Psoas muscle (tissue), 8 donors: Measurements from ENCODE around the gene VSTM4. TPM values are rescaled to one million over a fixed set of nuclear protein-coding genes. Genes with fewer than 3 reads are reported as not detected.

Experiments used
- ATAC-seq, 4 donors: fragments of 200-7000 bp; cut with Tn5 transposase; one replicate each; pipeline ENCODE4 v1.9.1; 2020; ENCODE audit warnings: moderate library complexity in 3 of 4, mild to moderate bottlenecking in 2 of 4
- DNase-seq, 2 donors: peaks; one replicate each; pipeline ENCODE4 v3.0.0-alpha.2; 2020
- H3K27ac ChIP-seq: fragments of 200-600 bp; one replicate; pipeline ENCODE4 v1.8.0; 2022
- H3K27me3 ChIP-seq, 3 donors: fragments of 200-600 bp in 1 of 3; one replicate each; pipeline versions ENCODE4 v1.6.1 to v1.8.0; 2013 to 2022; ENCODE audit warnings: low read length in 2 of 3, mild to moderate bottlenecking in 2 of 3, moderate library complexity in 1 of 3; ENCODE audit not compliant: insufficient read depth in 3 of 3
- H3K36me3 ChIP-seq, 2 donors: fragments of 200-600 bp in 1 of 2; one replicate each; pipeline versions ENCODE4 v1.6.1 to v1.8.0; 2013 to 2022; ENCODE audit warnings: low read depth in 1 of 2, mild to moderate bottlenecking in 1 of 2, moderate library complexity in 1 of 2; ENCODE audit not compliant: insufficient read depth in 1 of 2
- H3K4me1 ChIP-seq: fragments of 200-600 bp; one replicate; pipeline ENCODE4 v1.8.0; 2022
- H3K4me3 ChIP-seq: fragments of 200-600 bp; one replicate; pipeline ENCODE4 v1.8.0; 2022; ENCODE audit warnings: mild to moderate bottlenecking
- H3K9me3 ChIP-seq: fragments of 200-600 bp; one replicate; pipeline ENCODE4 v1.8.0; 2022
- CTCF ChIP-seq: fragments of 200-600 bp; IDR thresholded peaks from one replicate; pipeline ENCODE4 v1.8.0; 2022; ENCODE audit warnings: antibody characterized with exemption
- WGBS, 3 donors: extraction: QIAGEN DNeasy Blood & Tissue Kit; methylation state at CpG; one replicate each; pipeline versions ENCODE4 v1.1.6 to v1.1.7; 2013; 5-methylcytosine and 5-hydroxymethylcytosine counted together
- intact Hi-C, 2 donors: fragments of 100-400 bp; cut with DNase I; formaldehyde crosslinking; loops; one replicate each; pipeline versions ENCODE4 v1.11.0 to v1.14.2; 2022
- polyA plus RNA-seq, 3 donors: library from polyadenylated mRNA; stranded (reverse); fragments of 200-250 nt; gene quantifications; one replicate each; pipeline ENCODE4 v1.2.3, GENCODE V29; 2013
- total RNA-seq, 4 donors: library from RNA; stranded (reverse); fragmentation: NEBNext Ultra II Directional in 2 of 4; extraction: Animal tissue kit (Norgen Biotek cat#: 25700) in 2 of 4; gene quantifications; one replicate each; pipeline versions ENCODE4 v1.2.1 to v1.2.4, GENCODE V29; 2021 to 2023
- donor health status: healthy with polysubstance abuse.
- donor health status: DM: no; HTN: no; CAD: no; lungs with moderate emphysema.
- donor health status: Bipolar disorder and iron deficiency.
- donor health status: healthy.
- donor health status: DM: yes; HTN: yes; CAD: no.
- donor health status: DM: no; HTN: no; CAD: no.
- donor health status: DM: no; HTN: no; CAD: no.
- donor health status: DM: yes; HTN: yes; CAD: no.

Gene VSTM4
- total and polyA plus RNA-seq, 7 donors = 1.0 to 4.4 (median 1.8) TPM

DNA sequence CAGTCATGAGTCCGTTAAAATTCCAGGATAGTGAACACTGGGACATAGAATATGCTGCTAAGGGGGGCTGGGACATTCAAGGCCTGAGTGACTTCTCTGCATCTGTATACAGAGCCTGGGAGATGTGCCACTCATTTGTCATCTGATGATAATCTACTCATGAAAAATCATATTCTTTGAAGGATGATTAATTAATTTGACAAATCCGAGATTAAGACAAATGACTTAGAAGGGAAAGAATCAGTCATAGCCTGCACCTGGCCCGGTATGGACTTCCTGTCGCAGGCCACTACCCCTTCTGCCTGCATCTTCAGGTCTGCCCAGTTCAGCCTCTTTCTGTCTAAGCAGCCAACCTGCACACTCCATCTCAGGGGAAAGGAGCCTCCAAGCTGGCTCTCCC, 37.3 kb upstream of the VSTM4 start:
- H3K4me1 ChIP-seq = no peaks in the 10 kb centered on the region
- H3K27ac ChIP-seq = no peak overlapping the region
- DNase-seq (no peak), ATAC-seq (no peak)
- no peaks in the 10 kb centered on the region for H3K36me3 ChIP-seq
- no peaks in the 10 kb centered on the region for H3K27me3 ChIP-seq
- no peak for TF ChIP-seq CTCF
- intact Hi-C loops = no loop called here
- H3K9me3 ChIP-seq = no peaks in the 10 kb centered on the region
- WGBS, 3 donors = 86 to 89% (median 88%) methylated on average over 4 of the region's 4 CpGs
- no peak overlapping the region for H3K4me3 ChIP-seq

DNA sequence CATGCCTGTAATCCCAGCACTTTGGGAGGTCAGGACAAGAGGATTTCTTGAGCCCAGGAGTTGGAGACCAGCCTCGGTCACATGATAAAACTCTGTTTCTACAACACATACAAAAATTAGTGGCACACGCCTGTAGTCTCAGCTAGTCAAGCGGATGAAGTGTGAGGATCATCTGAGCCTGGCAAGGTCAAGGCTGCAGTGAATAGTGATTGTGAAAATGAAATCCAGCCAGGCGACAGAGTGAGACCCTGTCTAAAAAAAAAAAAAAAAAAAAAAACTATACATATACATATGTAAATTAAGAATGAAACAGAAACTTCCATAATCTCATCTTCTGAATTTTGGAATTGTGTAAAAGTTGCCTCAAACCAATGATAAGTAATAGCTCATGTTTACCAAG, 36.7 kb upstream of the VSTM4 start:
- intact Hi-C loops = no loop called here
- no peak for ATAC-seq
- Histone ChIP-seq H3K27me3 (no peaks in the 10 kb centered on the region), H3K36me3 (no peaks in the 10 kb centered on the region), H3K9me3 (no peaks in the 10 kb centered on the region), H3K4me1 (no peaks in the 10 kb centered on the region), H3K27ac (no peak overlapping the region), H3K4me3 (no peak overlapping the region)
- 94 to 98% (median 97%) methylated on average over 4 of the region's 4 CpGs for WGBS, 3 donors
- TF ChIP-seq CTCF = no peak
- no peak for DNase-seq

- intact Hi-C loops = no loop called here
- no peak overlapping the region for H3K27ac ChIP-seq
- no peak for ATAC-seq
- H3K4me1 ChIP-seq = no peaks in the 10 kb centered on the region
- H3K4me3 ChIP-seq = no peak overlapping the region
- H3K9me3 ChIP-seq = no peaks in the 10 kb centered on the region
- no peak for TF ChIP-seq CTCF
- no peaks in the 10 kb centered on the region for H3K36me3 ChIP-seq
- no peak for DNase-seq
- H3K27me3 ChIP-seq = no peaks in the 10 kb centered on the region
- WGBS, 3 donors = 84 to 94% (median 88%) methylated on average over 1 of the region's 1 CpG
These were observed 36.2 kb upstream of the VSTM4 start for GRCh38 chr10:49151481-49151880.

DNA sequence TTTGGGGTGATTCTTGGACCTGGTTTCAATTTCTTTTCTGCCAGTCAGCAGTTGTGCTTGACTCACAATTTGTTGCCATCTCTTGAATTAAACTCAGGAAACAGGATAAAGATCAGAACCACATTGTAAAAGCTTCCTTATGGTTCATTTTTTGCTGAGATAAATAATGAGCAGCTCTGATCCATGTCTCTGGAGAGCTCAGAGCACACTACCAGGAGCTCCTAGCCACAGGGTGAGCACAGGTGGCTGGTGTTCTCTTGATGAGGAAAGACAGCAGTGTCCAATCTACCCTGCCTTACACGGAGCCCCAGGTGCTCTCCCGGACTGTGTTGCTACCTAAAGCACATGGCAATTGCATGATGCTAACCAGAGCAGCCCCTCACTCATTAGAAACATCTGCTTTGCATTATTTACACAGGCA, 35.7 kb upstream of the VSTM4 start:
- Histone ChIP-seq H3K4me1 (no peaks in the 10 kb centered on the region), H3K36me3 (no peaks in the 10 kb centered on the region), H3K4me3 (no peak overlapping the region), H3K27me3 (no peaks in the 10 kb centered on the region), H3K9me3 (no peaks in the 10 kb centered on the region), H3K27ac (no peak overlapping the region)
- 56 to 70% (median 57%) methylated on average over 2 of the region's 2 CpGs for WGBS, 3 donors
- intact Hi-C loops = no loop called here
- no peak for ATAC-seq
- no peak for TF ChIP-seq CTCF
- no peak for DNase-seq

DNA sequence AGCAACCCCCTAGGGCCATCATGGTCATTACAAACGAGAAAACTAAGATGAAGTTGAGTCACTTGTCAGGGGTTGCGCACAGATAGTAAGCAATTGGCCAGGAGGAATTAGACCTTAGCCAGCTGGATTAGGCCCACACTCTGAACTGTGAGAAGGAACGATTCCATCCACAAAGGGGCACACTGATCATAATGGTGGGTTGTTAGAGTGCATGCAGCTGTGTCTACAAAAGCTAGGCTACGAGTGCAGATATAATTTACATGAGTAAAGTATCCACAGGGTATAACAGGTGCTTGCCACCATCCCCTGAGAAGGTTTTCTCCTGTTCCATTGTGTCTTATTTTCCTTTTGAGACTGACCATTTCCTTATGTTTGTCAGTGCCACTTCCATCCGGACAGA, 35.1 kb upstream of the VSTM4 start:
- no peak for TF ChIP-seq CTCF
- no peak for DNase-seq
- H3K27me3 ChIP-seq = no peaks in the 10 kb centered on the region
- no peaks in the 10 kb centered on the region for H3K36me3 ChIP-seq
- intact Hi-C loops = no loop called here
- no peaks in the 10 kb centered on the region for H3K9me3 ChIP-seq
- no peak overlapping the region for H3K4me3 ChIP-seq
- H3K4me1 ChIP-seq = no peaks in the 10 kb centered on the region
- no peak overlapping the region for H3K27ac ChIP-seq
- 54 to 72% (median 58%) methylated on average over 5 of the region's 5 CpGs for WGBS, 3 donors
- no peak for ATAC-seq
